Central memory CD4-positive, alpha-beta T cell (primary cell): ENCODE data around the gene DLG2.

ENCODE experiments used
- DNase-seq: peaks from one replicate; pipeline ENCODE4 v3.0.0; 2022

DLG2 gene

GRCh38 chr11:84532364-84532763 lies 1094.8 kb downstream of the DLG2 start:
- no peak for DNase-seq

GRCh38 chr11:84526250-84526649 lies 1100.9 kb downstream of the DLG2 start:
- DNase-seq = no peak

DNA sequence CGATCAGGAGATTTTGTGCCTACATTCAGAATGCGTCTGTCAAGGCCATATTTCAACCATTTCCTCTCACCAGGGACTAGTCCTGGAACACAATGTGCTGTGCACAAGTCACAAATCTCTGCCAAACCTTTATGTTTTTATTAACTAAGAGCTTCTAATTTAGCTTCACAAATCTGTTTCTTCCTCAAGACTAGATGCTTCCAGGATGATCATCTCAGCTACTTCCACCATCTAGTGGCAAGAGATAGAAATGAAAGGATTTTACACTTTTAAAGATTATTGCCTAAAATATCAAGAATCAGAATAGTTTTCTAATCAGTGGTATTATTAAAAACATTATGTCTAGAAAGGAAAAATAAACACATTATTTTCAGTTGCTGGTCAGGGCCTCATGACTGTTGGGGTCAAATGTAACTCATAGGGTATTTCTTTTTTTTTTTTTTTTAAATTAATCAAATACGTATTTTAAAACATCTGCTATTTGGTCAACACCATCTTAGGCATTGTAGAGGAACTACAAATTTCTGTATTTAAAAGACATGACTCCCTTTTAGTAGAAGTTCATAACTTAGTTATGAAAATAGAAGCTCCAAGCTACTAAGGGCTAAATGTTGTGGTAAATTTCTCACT lies 1102.6 kb downstream of the DLG2 start:
- DNase-seq = no peak

GRCh38 chr11:84522331-84522730 lies 1104.8 kb downstream of the DLG2 start:
- DNase-seq = no peak

DNA sequence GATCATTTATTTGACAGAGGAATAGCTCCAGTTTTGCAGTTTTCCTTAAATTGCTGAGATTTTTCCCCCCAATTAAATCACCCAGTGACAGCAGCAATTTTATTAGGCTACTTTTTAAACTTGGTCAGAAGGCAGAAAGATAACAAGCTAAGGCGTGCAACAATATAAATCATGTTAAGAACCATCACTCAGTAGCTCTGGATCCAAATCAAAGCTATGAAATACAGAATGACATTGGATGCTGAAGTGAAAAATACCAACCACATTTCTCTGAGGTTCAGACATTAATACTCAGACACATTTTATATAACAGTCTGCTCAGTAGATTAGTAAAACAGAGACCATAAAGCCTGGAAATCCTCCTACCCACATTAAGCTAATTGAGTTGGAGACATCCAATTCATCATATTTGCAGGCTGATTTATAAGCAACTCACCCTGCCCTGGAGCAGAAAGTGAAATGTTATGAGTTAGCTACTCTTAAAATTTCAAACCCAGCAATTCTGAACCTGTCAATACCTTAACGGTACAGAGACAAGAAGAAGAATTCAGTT lies 1108.4 kb downstream of the DLG2 start:
- no peak for DNase-seq

DNA sequence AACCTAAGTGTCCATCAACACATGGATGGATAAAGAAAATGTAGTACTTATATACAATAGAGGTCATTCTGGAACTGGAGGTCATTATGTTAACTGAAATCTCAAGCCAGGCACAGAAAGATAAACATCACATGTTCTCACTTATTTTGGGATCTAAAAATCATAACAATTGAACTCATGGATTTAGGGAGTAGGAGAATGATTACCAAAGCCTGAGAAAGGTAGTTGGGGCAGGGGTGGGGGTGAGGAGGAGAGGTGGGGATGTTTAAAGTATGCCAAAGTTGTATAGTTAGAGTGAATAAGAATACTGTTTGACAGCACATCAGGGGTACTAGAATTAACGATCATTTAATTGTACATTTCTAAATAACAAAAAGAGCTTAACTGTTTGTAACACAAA lies 1112.7 kb downstream of the DLG2 start:
- no peak for DNase-seq

GRCh38 chr11:84503503-84503902 lies 1123.6 kb downstream of the DLG2 start:
- DNase-seq = no peak

DNA sequence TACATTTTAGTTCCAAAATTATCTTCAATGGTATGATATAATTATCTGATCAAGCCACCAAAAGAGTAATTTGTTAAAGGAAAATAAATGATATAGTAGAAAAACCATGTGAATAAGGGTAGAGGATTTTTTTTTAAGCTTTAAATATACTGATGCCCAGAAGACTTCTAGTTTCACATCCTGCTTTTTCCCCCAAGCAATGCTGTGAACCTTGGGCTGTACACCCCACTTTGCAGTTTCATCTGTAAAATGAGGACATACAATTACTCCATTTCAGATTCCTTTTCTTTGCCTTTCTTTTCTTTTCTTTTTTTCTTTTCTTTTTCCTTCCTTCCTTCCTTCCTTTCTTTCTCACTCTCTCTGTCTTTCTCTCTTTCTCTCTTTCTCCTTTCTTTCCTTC lies 1125.4 kb downstream of the DLG2 start:
- no peak for DNase-seq

- DNase-seq = no peak
Measured at GRCh38 chr11:84497981-84498411, 1129.1 kb downstream of the DLG2 start.

DNA sequence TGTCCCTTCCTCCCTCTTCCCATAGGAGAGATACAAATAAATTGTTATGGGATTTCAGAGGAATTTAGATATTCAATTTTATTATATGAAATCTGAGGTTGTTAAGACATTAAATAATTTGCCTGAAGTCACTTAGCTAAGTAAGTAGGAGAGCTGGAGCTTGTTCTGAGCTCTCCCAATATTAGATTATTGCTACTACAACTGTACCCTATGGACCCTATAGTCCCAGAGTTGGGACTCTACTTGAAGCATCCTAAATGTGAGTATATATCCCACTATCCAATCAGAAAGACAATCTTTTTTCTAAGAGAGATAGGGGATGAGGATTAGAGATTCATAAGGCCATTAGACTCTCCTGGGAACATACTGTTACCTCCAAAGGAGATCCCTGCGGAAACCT lies 1130.0 kb downstream of the DLG2 start:
- DNase-seq = no peak

GRCh38 chr11:84496122-84496521 lies 1131.0 kb downstream of the DLG2 start:
- no peak for DNase-seq

- no peak for DNase-seq
Measured at GRCh38 chr11:84480131-84480530, 1147.0 kb downstream of the DLG2 start.

DNA sequence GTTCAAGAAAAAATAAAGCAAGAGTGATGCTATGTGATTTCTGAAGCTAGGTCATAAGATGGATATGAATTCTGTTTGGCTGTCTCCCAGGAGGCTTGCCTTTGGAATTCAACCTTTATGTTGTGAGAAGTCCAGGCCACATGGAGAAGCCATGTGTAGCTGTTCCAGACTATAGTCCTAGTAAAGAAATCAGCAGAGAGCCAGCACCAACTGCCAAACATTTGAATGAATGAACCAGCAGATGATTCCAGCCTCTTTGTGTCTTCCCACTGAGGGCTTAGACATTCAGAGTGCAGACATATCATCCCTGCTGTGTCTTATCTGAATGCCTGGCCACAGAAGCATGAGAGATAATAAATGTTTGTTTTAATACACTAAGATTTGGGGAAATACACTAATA lies 1150.6 kb downstream of the DLG2 start:
- no peak for DNase-seq

DNA sequence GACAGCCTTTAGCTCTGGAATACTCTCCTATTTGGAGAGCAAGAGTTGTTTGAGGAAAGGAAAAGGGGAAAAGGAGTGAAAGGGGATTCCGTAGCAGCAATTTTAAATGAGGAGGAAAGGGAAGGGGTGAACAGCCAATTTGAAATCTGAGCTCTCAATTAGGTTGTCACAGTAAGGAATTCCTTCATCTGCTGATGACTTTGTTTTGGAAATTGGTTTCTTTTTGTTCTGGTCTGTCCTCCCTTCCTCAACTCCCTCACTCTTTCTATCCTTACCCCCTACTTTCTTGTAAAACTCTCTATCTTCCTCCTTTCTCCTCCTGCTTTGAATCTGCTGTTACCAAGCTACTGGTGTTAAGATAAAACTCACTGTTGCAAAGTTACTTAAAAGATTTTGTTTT lies 1155.6 kb downstream of the DLG2 start:
- DNase-seq = no peak

DNA sequence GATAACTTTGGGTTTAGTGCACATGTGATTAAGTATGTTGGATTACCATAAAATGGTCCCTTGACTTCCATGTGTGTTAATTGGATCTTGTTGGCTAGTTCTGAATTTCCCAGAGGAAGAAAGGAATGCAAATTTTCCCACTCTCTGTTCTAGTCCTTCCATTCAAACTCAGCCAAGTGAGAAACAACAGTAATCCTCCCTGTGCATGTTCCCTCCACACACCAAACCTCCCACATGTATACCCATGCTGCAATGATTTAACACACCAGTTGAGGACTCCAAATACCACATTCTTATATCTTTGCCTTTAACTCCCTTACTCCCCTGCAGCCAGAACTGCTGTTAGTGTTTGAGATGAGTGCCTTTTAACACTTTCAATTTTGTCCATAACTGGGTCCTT lies 1158.9 kb downstream of the DLG2 start:
- no peak for DNase-seq

DNA sequence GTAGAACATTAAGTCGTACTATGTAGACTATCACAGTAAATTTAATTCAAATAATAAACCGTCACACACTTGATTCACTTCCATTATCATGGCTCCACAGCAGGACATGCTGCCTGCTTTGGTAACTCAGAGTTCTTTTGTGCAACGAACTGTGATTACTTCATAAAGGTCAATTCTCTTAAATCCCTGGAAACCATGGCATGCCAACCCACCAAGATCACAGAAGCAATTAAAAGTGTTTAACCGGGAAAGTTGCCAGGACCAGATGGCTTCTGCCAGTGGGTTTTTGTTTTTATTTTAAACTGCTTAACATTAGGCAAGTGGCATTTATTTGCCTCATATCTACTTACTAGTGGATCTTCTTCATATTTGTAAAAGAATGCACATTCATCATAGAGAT lies 1162.1 kb downstream of the DLG2 start:
- DNase-seq = no peak

DNA sequence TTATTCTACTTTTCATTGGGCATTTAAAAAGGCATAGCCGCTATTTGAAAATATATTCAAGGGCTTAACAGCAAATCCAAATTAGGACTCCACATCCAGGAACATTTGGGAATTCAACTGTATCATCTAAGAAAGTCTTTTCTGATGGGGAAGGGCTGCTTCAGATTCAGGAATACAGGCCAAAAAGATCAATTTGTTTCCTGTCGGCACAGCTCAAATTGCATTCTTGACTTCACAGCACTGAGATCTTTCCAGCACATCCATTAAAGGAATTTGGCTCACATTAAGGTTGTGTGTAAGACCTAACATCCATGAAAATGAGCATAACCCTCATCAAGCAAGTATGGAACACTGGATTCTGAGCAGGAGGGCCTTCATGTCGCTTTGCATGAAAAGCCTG lies 1171.5 kb downstream of the DLG2 start:
- DNase-seq = no peak

DNA sequence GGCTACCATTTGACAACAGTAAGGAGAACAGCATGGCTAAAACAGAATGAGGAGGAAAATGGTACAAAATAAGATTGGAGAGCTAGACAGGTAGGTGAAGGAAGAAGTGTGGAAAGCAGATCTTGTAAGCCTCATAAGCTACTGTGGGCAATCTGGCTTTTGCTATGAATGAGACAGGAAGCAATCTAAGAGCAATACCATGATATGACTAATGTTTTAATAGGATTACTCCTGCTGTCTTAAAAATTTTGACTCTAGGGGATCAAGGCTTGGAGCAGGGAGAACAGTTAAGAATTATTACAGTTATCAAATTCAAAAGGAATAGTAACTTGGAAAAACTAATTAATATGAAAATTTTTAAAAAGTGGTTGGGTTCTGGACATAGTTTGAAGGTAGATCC lies 1174.9 kb downstream of the DLG2 start:
- no peak for DNase-seq

GRCh38 chr11:84438565-84438964 lies 1188.6 kb downstream of the DLG2 start:
- DNase-seq = no peak

DNA sequence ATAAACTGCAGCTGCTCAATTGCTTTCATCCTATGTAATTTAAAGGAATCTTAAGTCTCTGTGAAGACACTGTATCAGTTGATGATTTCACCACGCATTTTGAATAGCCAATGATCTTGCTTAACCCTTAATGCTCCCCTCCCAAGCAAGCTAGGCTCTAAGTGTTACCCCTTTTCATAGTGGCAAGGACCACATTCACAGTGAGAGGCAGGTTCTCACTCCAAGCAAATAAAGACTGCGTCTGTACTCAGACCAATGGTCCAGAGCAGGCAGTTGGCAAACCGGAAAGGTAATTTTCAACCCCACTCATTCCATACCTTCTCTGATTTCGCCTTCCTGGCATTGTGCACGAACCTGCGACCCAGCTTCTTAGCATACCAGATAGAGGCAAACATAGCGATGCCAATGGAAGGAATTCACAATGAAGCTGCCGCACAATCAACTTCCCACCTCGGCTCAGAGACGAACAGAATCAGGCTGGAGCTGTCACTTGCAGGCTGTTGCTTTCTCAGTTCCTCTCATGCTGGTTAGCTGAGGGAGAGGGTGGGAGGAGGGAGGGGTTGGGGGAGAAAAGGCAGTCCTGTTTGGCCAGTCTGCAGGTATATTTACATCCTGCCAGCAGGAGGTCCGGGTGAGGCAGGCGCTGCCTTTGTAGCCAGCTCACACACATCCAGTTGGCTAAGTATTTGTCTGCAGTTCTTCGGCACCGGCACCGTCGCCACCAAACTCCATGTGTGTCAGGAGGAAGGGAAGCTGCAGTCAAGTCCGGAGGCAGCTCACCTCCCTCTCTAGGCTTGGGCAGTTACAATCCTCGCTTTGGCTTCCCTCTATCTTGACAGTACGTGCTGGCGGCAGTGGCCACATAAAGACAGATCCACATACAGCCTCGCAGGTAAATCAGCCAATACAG lies 1189.8 kb downstream of the DLG2 start:
- DNase-seq = no peak

DNA sequence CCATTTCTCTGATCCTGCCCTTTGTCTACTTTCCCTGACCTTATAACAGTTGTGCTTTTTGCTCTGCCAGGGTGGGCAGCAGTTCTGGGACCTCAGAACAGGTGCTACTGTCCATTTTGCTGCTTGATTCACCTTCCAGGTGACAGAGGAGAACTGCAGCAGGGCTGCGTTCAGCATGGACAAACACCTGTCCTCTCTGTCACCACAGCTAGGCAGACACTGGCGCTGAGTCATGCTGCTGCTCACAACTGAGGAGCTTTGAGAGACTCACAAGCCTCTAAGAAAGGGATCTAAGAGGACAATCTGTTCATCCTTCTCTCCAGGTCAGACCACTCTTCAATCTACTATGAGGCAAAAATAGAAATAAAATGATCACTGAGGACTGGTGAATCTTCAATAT lies 1196.5 kb downstream of the DLG2 start:
- no peak for DNase-seq

GRCh38 chr11:84425673-84426072 lies 1201.5 kb downstream of the DLG2 start:
- no peak for DNase-seq

DNA sequence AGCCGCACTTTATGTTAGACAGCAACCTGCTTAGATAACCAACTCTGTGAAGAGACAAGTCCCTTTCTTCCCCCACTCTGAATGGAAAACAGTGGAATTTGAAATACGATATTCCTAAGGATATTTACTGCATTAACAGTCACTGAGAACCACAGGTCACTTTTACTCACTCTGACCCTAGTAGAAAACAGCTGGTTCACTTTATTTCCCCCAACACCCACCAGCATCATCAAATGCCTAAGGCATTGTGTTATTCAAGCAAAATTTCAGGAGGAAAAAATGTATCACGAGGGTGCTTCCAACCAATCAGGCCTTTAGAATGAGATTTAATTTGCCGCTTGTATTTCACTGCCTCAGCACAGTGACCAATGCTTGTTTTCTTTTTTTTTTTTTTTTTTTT lies 1206.9 kb downstream of the DLG2 start:
- DNase-seq = no peak

GRCh38 chr11:84419616-84420015 lies 1207.5 kb downstream of the DLG2 start:
- no peak for DNase-seq
